G401 (cell line): ENCODE results near the gene FFAR3. TPM values are rescaled to one million over a fixed set of nuclear protein-coding genes. Genes with fewer than 3 reads are reported as not detected.
A peak's percentile ranks its signal among the peaks of the same experiment; 100 is the strongest.
"Not testable (repeated sequence)": the region's sequence is repeated elsewhere in the genome, so short reads cannot be mapped to it uniquely, and the experiment has no call there.

Experiments used
- DNase-seq: peaks from one replicate; pipeline ENCODE4 v3.0.0-alpha.2; 2015; ENCODE audit warnings: low spot score
- in situ Hi-C: cut with HindIII; loops from 2 replicates; pipeline ENCODE4 v1.10.0; 2016; ENCODE audit warnings: low sequenced_read_pairs, mixed read lengths
- total RNA-seq: library from RNA; depleted of rRNA; stranded (reverse); fragments of >200 nt; shearing (Covaris generic); gene quantifications from 2 replicates; pipeline ENCODE4 v1.2.3, GENCODE V29; 2014

Gene FFAR3
- total RNA-seq, 1 experiment from 2014 or later, result not detected

- DNase-seq, result no peak
- in situ Hi-C loops, result no loop called here
Measured at GRCh38 chr19:35347930-35348298, 10.3 kb upstream of the FFAR3 start.

GRCh38 chr19:35348911-35349611 is 9.2 kb upstream of the FFAR3 start:
- DNase-seq, result no peak
- in situ Hi-C loops, result no loop called here

GRCh38 chr19:35349614-35350521 is 8.4 kb upstream of the FFAR3 start:
- no peak for DNase-seq

GRCh38 chr19:35350591-35350990 is 7.7 kb upstream of the FFAR3 start:
- in situ Hi-C loops, result loop anchor here (5.0 kb wide), 1 partner anchor 82 kb away; no protein-coding TSS in a partner anchor
- DNase-seq, result no peak

More at GRCh38 chr19:35349614-35350521, 8.4 kb upstream of the FFAR3 start:
- in situ Hi-C loops, result loop anchor here (5.0 kb wide), 1 partner anchor 82 kb away; no protein-coding TSS in a partner anchor

- no peak for DNase-seq
- in situ Hi-C loops, result loop anchor here (5.0 kb wide), 1 partner anchor 81 kb away; no protein-coding TSS in a partner anchor
Measured at GRCh38 chr19:35351411-35352176, 6.7 kb upstream of the FFAR3 start.

- in situ Hi-C loops, result loop anchor here (5.0 kb wide), 1 partner anchor 80 kb away; no protein-coding TSS in a partner anchor
- no peak for DNase-seq
Measured at GRCh38 chr19:35352177-35352447, 6.1 kb upstream of the FFAR3 start.

GRCh38 chr19:35352448-35353304 is 5.6 kb upstream of the FFAR3 start:
- peak; percentile 64 for DNase-seq
- in situ Hi-C loops, result loop anchor here (5.0 kb wide), 1 partner anchor 80 kb away; no protein-coding TSS in a partner anchor

- DNase-seq, result no peak
- in situ Hi-C loops, result loop anchor here (5.0 kb wide), 1 partner anchor 79 kb away; no protein-coding TSS in a partner anchor
Measured at GRCh38 chr19:35353635-35354034, 4.6 kb upstream of the FFAR3 start.

- in situ Hi-C loops, result loop anchor here (5.0 kb wide), 1 partner anchor 77 kb away; no protein-coding TSS in a partner anchor
- DNase-seq, result no peak
Measured at GRCh38 chr19:35354898-35355297, 3.4 kb upstream of the FFAR3 start.

GRCh38 chr19:35355791-35356460 is 2.3 kb upstream of the FFAR3 start:
- in situ Hi-C loops, result no loop called here
- DNase-seq, result no peak

GRCh38 chr19:35358834-35359233 is 574 bp downstream of the FFAR3 start:
- DNase-seq, result not testable (repeated sequence)

GRCh38 chr19:35359395-35359794 is 1.1 kb downstream of the FFAR3 start:
- DNase-seq, in situ Hi-C loops: not testable (repeated sequence)

More at GRCh38 chr19:35358834-35359233, 574 bp downstream of the FFAR3 start:
- in situ Hi-C loops, result not testable (repeated sequence)

- DNase-seq, in situ Hi-C loops: not testable (repeated sequence)
Measured at GRCh38 chr19:35360081-35360480, 1.8 kb downstream of the FFAR3 start.

GRCh38 chr19:35360880-35361420 is 2.7 kb downstream of the FFAR3 start:
- in situ Hi-C loops, result no loop called here
- DNase-seq, result no peak

- in situ Hi-C loops, result no loop called here
- no peak for DNase-seq
Measured at GRCh38 chr19:35362261-35363000, 4.2 kb downstream of the FFAR3 start.

- in situ Hi-C loops, result no loop called here
- DNase-seq, result no peak
Measured at GRCh38 chr19:35363001-35363590, 4.8 kb downstream of the FFAR3 start.
